HCT116 (cell line): ENCODE results near the gene STARD7. TPM values are rescaled to one million over a fixed set of nuclear protein-coding genes. Genes with fewer than 3 reads are reported as not detected.

Experiments used
- ATAC-seq: fragments of 200-7000 bp; cut with Tn5 transposase; 2 replicates; pipeline ENCODE4 v1.9.1; 2020; ENCODE audit warnings: mild to moderate bottlenecking, moderate library complexity
- BruUV-seq: library from RNA; stranded (reverse); fragments of 400-500 nt; replicated peaks from 2 replicates; lab custom pipeline; 2021; lab: Mats Ljungman, UMichigan
- CTCF ChIA-PET: fragments of 300-600 bp; sonication (Branson Sonifier 250); formaldehyde crosslinking; loops from one replicate; lab custom pipeline; 2021; ENCODE audit warnings: antibody characterized with exemption; lab: Charles Lee
- POLR2A ChIA-PET: fragments of 300-600, 350-600 bp; sonication (Branson Sonifier 250); formaldehyde crosslinking; loops from one replicate; lab custom pipeline; 2021; ENCODE audit warnings: antibody characterized with exemption; lab: Charles Lee
- RAD21 ChIA-PET, 2 experiments: fragments of 300-600 bp; sonication (Branson Sonifier 250); formaldehyde crosslinking; loops; one replicate each; lab custom pipeline; 2023; ENCODE audit warnings: low total read pairs in 2 of 2; ENCODE audit not compliant: uncharacterized antibody in 2 of 2, unreplicated experiment in 2 of 2, low non-redundant PET in 1 of 2; lab: Charles Lee
- DNase-seq: peaks from one replicate; pipeline ENCODE4 v3.0.0-alpha.2; 2010; ENCODE audit warnings: low read depth, low spot score
- H2AFZ ChIP-seq: fragments of 200-600 bp; shearing (Covaris generic), sonication (generic); 2 replicates; pipeline ENCODE4 v1.6.1; 2017; ENCODE audit warnings: low read depth, mixed run types, mixed read lengths, antibody characterized with exemption, low read length; ENCODE audit not compliant: poor library complexity, severe bottlenecking
- H3K27ac ChIP-seq: 2 replicates; pipeline ENCODE4 v1.5.1; 2012; ENCODE audit warnings: low read depth, low read length
- H3K27me3 ChIP-seq: fragments of 200-600 bp; sonication (generic); 2 replicates; pipeline ENCODE4 v1.6.1; 2016; ENCODE audit warnings: mixed run types, low read length, mixed read lengths; ENCODE audit not compliant: insufficient read depth
- H3K36me3 ChIP-seq, 2 experiments: fragments of 200-500 bp in 1 of 2; fragments of 200-600 bp in 1 of 2; sonication (Bioruptor generic) in 1 of 2; sonication (generic) in 1 of 2; 2 replicates each; pipeline versions ENCODE4 v1.5.1 to v1.6.1; 2014 to 2016; ENCODE audit warnings: low read length in 2 of 2, inconsistent platforms in 1 of 2, mixed read lengths in 1 of 2, mixed run types in 1 of 2; ENCODE audit not compliant: insufficient read depth in 2 of 2, control insufficient read depth in 1 of 2
- H3K4me1 ChIP-seq, 2 experiments: fragments of 200-600 bp in 1 of 2; sonication (generic) in 1 of 2; 2 replicates each; pipeline versions ENCODE4 v1.5.1 to v1.6.1; 2012 to 2017; ENCODE audit warnings: low read length in 2 of 2, inconsistent platforms in 1 of 2, mild to moderate bottlenecking in 1 of 2, mixed read lengths in 1 of 2, mixed run types in 1 of 2, moderate library complexity in 1 of 2; ENCODE audit not compliant: insufficient read depth in 2 of 2, control insufficient read depth in 1 of 2
- H3K4me2 ChIP-seq: fragments of 200-600 bp; sonication (generic); 2 replicates; pipeline ENCODE4 v1.6.1; 2017; ENCODE audit warnings: mixed run types, low read length, mixed read lengths
- H3K4me3 ChIP-seq, 2 experiments: fragments of 200-600 bp in 1 of 2; sonication (generic) in 1 of 2; replicated peaks in 1 of 2; 2 replicates each; pipeline ENCODE4 v1.5.1; 2011 to 2016; ENCODE audit warnings: low read length in 2 of 2, control low read depth in 1 of 2, low read depth in 1 of 2, mild to moderate bottlenecking in 1 of 2, mixed read lengths in 1 of 2, mixed run types in 1 of 2
- H3K79me2 ChIP-seq: fragments of 200-600 bp; sonication (generic); 2 replicates; pipeline ENCODE4 v1.6.1; 2017; ENCODE audit warnings: mild to moderate bottlenecking, mixed run types, low read length, moderate library complexity, mixed read lengths; ENCODE audit not compliant: insufficient read depth
- H3K9ac ChIP-seq: fragments of 200-600 bp; sonication (generic); 2 replicates; pipeline ENCODE4 v1.6.1; 2016; ENCODE audit warnings: low read length, mixed read lengths
- H3K9me2 ChIP-seq: fragments of 200-600 bp; sonication (generic), shearing (Covaris generic); 2 replicates; pipeline ENCODE4 v1.6.1; 2017; ENCODE audit warnings: mixed run types, mild to moderate bottlenecking, moderate library complexity; ENCODE audit not compliant: insufficient read depth
- H3K9me3 ChIP-seq, 2 experiments: fragments of 200-500 bp in 1 of 2; fragments of 200-600 bp in 1 of 2; sonication (Bioruptor generic) in 1 of 2; sonication (generic) in 1 of 2; 2 replicates each; pipeline ENCODE4 v1.6.1; 2014 to 2017; ENCODE audit warnings: low read length in 2 of 2, mixed read lengths in 2 of 2, inconsistent platforms in 1 of 2, low read depth in 1 of 2, mild to moderate bottlenecking in 1 of 2, mixed run types in 1 of 2, moderate library complexity in 1 of 2; ENCODE audit not compliant: control insufficient read depth in 1 of 2, insufficient read depth in 1 of 2
- H4K20me1 ChIP-seq: fragments of 200-600 bp; sonication (generic), shearing (Covaris generic); 2 replicates; pipeline ENCODE4 v1.6.1; 2017; ENCODE audit warnings: mixed run types, mild to moderate bottlenecking, moderate library complexity; ENCODE audit not compliant: insufficient read depth
- ELF1 ChIP-seq: IDR thresholded peaks from 2 replicates; pipeline ENCODE4 v1.6.1; 2012; ENCODE audit warnings: low read depth, borderline replicate concordance
- EZH2 ChIP-seq: fragments of 200-600 bp; sonication (generic); IDR thresholded peaks from 2 replicates; pipeline ENCODE4 v1.6.1; 2017; ENCODE audit warnings: antibody characterized with exemption, mixed run types
- POLR2AphosphoS5 ChIP-seq: IDR thresholded peaks from 2 replicates; pipeline ENCODE4 v1.6.1; 2011; ENCODE audit warnings: mild to moderate bottlenecking, low read depth, low read length, moderate library complexity
- RAD21 ChIP-seq: IDR thresholded peaks from 2 replicates; pipeline ENCODE4 v1.6.1; 2012; ENCODE audit warnings: low read depth, mild to moderate bottlenecking
- SIN3A ChIP-seq: IDR thresholded peaks from 2 replicates; pipeline ENCODE4 v1.6.1; 2012; ENCODE audit warnings: low read depth
- SRF ChIP-seq: IDR thresholded peaks from 2 replicates; pipeline ENCODE4 v1.6.1; 2012; ENCODE audit warnings: low read depth
- TCF7L2 ChIP-seq: IDR thresholded peaks from 2 replicates; pipeline ENCODE4 v1.7.0; 2011; ENCODE audit warnings: borderline replicate concordance, inconsistent platforms; ENCODE audit not compliant: insufficient read depth, insufficient read length; ENCODE audit errors: extremely low read depth
- intact Hi-C: fragments of 100-400 bp; cut with micrococcal nuclease; formaldehyde crosslinking; loops from 2 replicates; pipeline ENCODE4 v1.10.0; 2022
- total RNA-seq: library from RNA; stranded (reverse); gene quantifications from one replicate; pipeline ENCODE4 v1.2.1, GENCODE V29; 2021; ENCODE audit not compliant: unreplicated experiment
- TF ChIP-seq, protein P1 (sequence below): IDR thresholded peaks from 2 replicates; pipeline ENCODE4 v1.6.1; 2012
- TF ChIP-seq, protein P2 (sequence below): IDR thresholded peaks from 2 replicates; pipeline ENCODE4 v1.6.1; 2012
- TF ChIP-seq, protein P3 (sequence below), 3 experiments: fragments of 200-600 bp in 1 of 3; sonication (generic) in 1 of 3; IDR thresholded peaks in 2 of 3; conservative IDR thresholded peaks in 1 of 3; 2 replicates each; pipeline ENCODE4 v1.5.1; 2012 to 2017; ENCODE audit warnings: low read depth in 2 of 3, low read length in 2 of 3, antibody characterized with exemption in 1 of 3, borderline replicate concordance in 1 of 3, control low read depth in 1 of 3, mild to moderate bottlenecking in 1 of 3, mixed read lengths in 1 of 3, mixed run types in 1 of 3, moderate library complexity in 1 of 3; ENCODE audit not compliant: insufficient read depth in 1 of 3

The STARD7 gene
- total RNA-seq, 1 experiment from 2014 or later: 160 TPM

DNA sequence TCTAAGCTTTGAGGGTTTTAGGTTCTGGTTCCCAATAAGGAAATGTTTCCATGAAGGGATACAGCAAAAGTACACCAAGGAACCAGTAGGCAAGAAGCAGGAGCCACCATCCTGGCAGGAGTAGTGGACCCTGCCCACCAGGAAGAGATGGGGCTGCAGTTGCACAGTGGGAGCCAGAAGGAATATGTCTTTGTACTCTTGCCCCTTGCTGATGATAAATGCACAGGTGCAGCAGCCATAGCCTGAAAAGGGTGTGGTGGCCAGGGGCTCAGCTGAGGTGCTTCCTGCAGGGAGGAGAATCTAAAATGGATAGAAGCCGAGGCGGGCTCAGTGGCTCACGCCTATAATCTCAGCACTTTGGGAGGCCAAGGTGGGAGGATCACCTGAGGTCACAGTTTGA lies 29.6 kb upstream of the STARD7 start:
- H3K4me1 ChIP-seq: no peaks in the 10 kb centered on the region
- CTCF ChIA-PET: no interaction called here
- RAD21 ChIA-PET: no interaction called here
- no peak for ATAC-seq
- H3K4me3 ChIP-seq: no peak overlapping the region
- intact Hi-C loops: no loop called here
- no peaks in the 10 kb centered on the region for H3K27me3 ChIP-seq
- H3K9me2 ChIP-seq: no peaks in the 10 kb centered on the region
- no peaks in the 10 kb centered on the region for H3K9me3 ChIP-seq
- no peak overlapping the region for H3K4me2 ChIP-seq
- H2AFZ ChIP-seq: no peak overlapping the region
- no peaks in the 10 kb centered on the region for H4K20me1 ChIP-seq
- POLR2A ChIA-PET: no interaction called here
- no peak overlapping the region for H3K27ac ChIP-seq
- TF ChIP-seq EZH2: no peak
- TF ChIP-seq POLR2AphosphoS5: no peak
- no peak for TF ChIP-seq TCF7L2
- H3K36me3 ChIP-seq: no peaks in the 10 kb centered on the region
- H3K9ac ChIP-seq: no peak overlapping the region
- BruUV-seq: no TSS peak
- DNase-seq: no peak
- no peaks in the 10 kb centered on the region for H3K79me2 ChIP-seq

DNA sequence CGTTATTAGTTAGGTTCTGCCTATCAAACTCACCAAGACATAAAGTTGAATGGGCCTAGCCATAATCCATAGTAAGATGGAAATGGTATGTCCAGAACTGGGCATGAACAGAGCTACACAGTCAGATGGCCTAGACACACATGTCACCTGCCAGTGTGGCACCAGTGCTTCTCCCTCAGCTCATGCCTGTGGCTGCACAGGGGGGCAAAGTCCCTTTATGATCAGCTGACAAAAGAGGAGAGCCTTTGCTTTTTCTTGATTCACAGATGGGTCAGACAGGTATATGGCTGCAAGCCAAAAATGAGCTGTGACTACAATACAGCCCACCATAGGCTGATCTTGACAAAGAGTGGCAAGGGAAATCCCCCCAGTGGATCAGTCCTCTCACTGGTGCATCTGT lies 28.3 kb upstream of the STARD7 start:
- H3K4me3 ChIP-seq: no peak overlapping the region
- no peaks in the 10 kb centered on the region for H3K4me1 ChIP-seq
- H3K9me2 ChIP-seq: no peaks in the 10 kb centered on the region
- no peak overlapping the region for H3K9ac ChIP-seq
- POLR2A ChIA-PET: no interaction called here
- BruUV-seq: no TSS peak
- H2AFZ ChIP-seq: no peak overlapping the region
- CTCF ChIA-PET: no interaction called here
- H3K79me2 ChIP-seq: no peaks in the 10 kb centered on the region
- H3K27me3 ChIP-seq: no peaks in the 10 kb centered on the region
- no peaks in the 10 kb centered on the region for H3K9me3 ChIP-seq
- H4K20me1 ChIP-seq: no peaks in the 10 kb centered on the region
- no peaks in the 10 kb centered on the region for H3K36me3 ChIP-seq
- no peak for ATAC-seq
- no peak overlapping the region for H3K27ac ChIP-seq
- intact Hi-C loops: no loop called here
- no peak for DNase-seq
- RAD21 ChIA-PET: no interaction called here
- no peak overlapping the region for H3K4me2 ChIP-seq
- TF ChIP-seq ELF1: no peak
- no peak for TF ChIP-seq SRF
- TF ChIP-seq RAD21: no peak
- TF ChIP-seq, protein P1, sequence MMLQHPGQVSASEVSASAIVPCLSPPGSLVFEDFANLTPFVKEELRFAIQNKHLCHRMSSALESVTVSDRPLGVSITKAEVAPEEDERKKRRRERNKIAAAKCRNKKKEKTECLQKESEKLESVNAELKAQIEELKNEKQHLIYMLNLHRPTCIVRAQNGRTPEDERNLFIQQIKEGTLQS: no peak
- TF ChIP-seq, protein P2, sequence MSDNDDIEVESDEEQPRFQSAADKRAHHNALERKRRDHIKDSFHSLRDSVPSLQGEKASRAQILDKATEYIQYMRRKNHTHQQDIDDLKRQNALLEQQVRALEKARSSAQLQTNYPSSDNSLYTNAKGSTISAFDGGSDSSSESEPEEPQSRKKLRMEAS: no peak
- TF ChIP-seq SIN3A: no peak
- TF ChIP-seq, protein P3, sequence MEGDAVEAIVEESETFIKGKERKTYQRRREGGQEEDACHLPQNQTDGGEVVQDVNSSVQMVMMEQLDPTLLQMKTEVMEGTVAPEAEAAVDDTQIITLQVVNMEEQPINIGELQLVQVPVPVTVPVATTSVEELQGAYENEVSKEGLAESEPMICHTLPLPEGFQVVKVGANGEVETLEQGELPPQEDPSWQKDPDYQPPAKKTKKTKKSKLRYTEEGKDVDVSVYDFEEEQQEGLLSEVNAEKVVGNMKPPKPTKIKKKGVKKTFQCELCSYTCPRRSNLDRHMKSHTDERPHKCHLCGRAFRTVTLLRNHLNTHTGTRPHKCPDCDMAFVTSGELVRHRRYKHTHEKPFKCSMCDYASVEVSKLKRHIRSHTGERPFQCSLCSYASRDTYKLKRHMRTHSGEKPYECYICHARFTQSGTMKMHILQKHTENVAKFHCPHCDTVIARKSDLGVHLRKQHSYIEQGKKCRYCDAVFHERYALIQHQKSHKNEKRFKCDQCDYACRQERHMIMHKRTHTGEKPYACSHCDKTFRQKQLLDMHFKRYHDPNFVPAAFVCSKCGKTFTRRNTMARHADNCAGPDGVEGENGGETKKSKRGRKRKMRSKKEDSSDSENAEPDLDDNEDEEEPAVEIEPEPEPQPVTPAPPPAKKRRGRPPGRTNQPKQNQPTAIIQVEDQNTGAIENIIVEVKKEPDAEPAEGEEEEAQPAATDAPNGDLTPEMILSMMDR (IDR thresholded peaks at IDR 0.05 in 2 of 3, conservative IDR thresholded peaks at IDR 0.05 in 1 of 3; ENCODE audit: borderline replicate concordance in 1 of 3, insufficient read depth in 1 of 3, low read depth in 2 of 3, low read length in 2 of 3): no peak
